Activated T-cell treated with anti-CD3 and anti-CD28 coated beads, Interleukin-2, amount 50 U/mL, for 72 hours (primary cell): ENCODE results near the gene LAMTOR4. TPM values are rescaled to one million over a fixed set of nuclear protein-coding genes. Genes with fewer than 3 reads are reported as not detected.
A peak's percentile ranks its signal among the peaks of the same experiment; 100 is the strongest.

Experiments
- ATAC-seq, 2 donors: fragments of 150-1000 bp; cut with Tn5 transposase; replicated peaks in 1 of 2; 2 replicates each; pipeline ENCODE4 v1.10.0; 2021; ENCODE audit warnings: moderate library complexity in 2 of 2, mild to moderate bottlenecking in 1 of 2
- DNase-seq, 2 donors: peaks; one replicate each; pipeline ENCODE4 v3.0.0; 2021 to 2022; ENCODE audit warnings: mixed read lengths in 1 of 2
- H3K27ac Mint-ChIP-seq: one replicate; pipeline ENCODE4 v1.8.0; 2022; ENCODE audit warnings: mild to moderate bottlenecking, moderate library complexity, mixed read lengths
- H3K27me3 Mint-ChIP-seq: one replicate; pipeline ENCODE4 v1.8.0; 2022; ENCODE audit warnings: low read depth, mixed read lengths
- H3K36me3 Mint-ChIP-seq, 2 donors: one replicate each; pipeline ENCODE4 v1.8.0; 2022; ENCODE audit warnings: mixed read lengths in 2 of 2, mild to moderate bottlenecking in 1 of 2; ENCODE audit not compliant: insufficient read depth in 2 of 2
- H3K4me1 Mint-ChIP-seq: one replicate; pipeline ENCODE4 v1.8.0; 2022; ENCODE audit warnings: low read depth, mixed read lengths
- H3K4me3 Mint-ChIP-seq, 2 donors: one replicate each; pipeline ENCODE4 v1.8.0; 2022; ENCODE audit warnings: mild to moderate bottlenecking in 2 of 2, mixed read lengths in 2 of 2, moderate library complexity in 2 of 2
- H3K9me3 Mint-ChIP-seq, 2 donors: one replicate each; pipeline ENCODE4 v1.8.0; 2022; ENCODE audit warnings: mixed read lengths in 2 of 2
- total RNA-seq, 2 donors: library from RNA; stranded (reverse); gene quantifications; one replicate each; pipeline ENCODE4 v1.2.3, GENCODE V29; 2022

LAMTOR4 gene
- total RNA-seq, 2 donors from 2014 or later, result 130 to 134 TPM

DNA sequence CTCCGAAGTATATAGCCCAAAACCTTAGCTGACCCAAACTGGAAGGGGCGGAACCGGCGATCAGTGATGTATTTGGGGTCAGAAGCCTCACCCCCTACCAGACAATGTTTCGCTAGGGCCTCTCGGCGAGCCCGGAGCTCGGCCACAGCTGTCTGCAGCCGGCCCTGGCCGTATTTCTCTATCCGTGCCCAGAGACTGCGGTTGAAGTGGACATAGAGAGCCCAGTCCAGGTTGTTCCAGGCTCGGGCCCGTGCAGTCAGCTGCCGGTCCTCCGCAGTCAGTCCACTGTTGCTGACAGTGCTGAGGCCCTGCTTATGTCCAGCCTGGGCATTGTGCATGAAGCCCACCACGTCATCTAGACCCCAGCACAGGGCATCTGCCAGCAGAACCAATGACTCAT lies 11.3 kb downstream of the LAMTOR4 start:
- Mint-ChIP-seq H3K27me3 (no peaks in the 10 kb centered on the region), H3K4me1 (peaks cover 66% of the 10 kb centered on the region), H3K27ac (no peak overlapping the region), H3K9me3 (no peaks in the 10 kb centered on the region), H3K36me3 (peaks cover 1 to 6% of the 10 kb centered on the region in 2 donors), H3K4me3 (no peak overlapping the region)
- ATAC-seq, result no peak
- no peak for DNase-seq

DNA sequence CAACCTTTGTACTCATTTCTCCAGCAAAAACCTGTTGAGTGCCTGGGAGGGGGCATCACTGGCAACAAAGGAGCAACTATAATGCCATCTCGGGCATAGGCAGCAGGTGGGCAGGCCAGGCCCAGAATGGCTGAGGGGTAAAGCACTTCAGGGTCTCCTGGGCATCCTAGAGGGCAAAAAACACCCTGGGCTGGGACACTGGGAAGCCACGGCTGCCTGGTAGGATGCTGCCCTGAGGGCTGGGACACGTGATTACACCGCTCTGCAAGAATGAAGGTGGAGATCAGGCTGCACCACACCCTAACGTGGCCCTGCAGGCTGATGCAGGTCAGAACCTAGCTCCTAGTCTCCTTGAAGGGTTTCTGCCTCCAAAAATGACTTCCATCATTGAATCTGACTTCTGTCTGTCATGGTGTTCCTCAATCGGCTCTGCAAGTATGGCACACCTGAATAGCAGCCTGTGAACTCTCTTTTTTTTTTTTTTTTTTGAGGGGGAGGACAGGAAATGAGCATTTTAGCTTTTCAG lies 14.4 kb downstream of the LAMTOR4 start:
- ATAC-seq, result no peak

DNA sequence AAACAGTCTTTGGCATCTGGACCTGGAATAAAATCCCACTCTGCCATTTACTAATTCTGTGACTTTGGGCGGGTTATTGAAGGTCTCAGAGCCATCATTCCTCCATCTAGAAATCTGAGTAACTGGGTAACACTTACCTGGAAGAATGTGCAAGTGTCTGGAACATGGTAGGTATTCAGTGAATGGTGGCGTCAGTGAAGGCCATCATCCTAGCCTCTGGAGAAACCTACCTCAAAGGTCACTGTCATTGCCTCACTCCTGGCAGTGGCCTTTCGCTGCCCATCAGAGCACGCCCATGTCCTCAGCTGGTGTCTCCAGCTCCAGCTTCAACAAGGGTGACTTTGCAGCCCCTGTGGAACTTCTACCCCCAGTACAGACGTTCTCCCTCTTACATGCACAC lies 15.2 kb downstream of the LAMTOR4 start:
- Mint-ChIP-seq H3K4me1 (peaks cover 69% of the 10 kb centered on the region), H3K27ac (no peak overlapping the region), H3K4me3 (peak overlapping the region in 1 of 2 donors; percentile 47), H3K36me3 (no peaks in the 10 kb centered on the region), H3K27me3 (peaks cover 11% of the 10 kb centered on the region), H3K9me3 (no peaks in the 10 kb centered on the region)
- ATAC-seq (no peak), DNase-seq (no peak)

More for the DNA sequence above, 14.4 kb downstream of the LAMTOR4 start:
- peak overlapping the region; percentile 28 to 47 for H3K4me3 Mint-ChIP-seq
- no peak overlapping the region for H3K27ac Mint-ChIP-seq
- H3K27me3 Mint-ChIP-seq, result peaks cover 7% of the 10 kb centered on the region
- H3K36me3 Mint-ChIP-seq, result no peaks in the 10 kb centered on the region
- H3K4me1 Mint-ChIP-seq, result peaks cover 64% of the 10 kb centered on the region
- no peak for DNase-seq
- H3K9me3 Mint-ChIP-seq, result no peaks in the 10 kb centered on the region

DNA sequence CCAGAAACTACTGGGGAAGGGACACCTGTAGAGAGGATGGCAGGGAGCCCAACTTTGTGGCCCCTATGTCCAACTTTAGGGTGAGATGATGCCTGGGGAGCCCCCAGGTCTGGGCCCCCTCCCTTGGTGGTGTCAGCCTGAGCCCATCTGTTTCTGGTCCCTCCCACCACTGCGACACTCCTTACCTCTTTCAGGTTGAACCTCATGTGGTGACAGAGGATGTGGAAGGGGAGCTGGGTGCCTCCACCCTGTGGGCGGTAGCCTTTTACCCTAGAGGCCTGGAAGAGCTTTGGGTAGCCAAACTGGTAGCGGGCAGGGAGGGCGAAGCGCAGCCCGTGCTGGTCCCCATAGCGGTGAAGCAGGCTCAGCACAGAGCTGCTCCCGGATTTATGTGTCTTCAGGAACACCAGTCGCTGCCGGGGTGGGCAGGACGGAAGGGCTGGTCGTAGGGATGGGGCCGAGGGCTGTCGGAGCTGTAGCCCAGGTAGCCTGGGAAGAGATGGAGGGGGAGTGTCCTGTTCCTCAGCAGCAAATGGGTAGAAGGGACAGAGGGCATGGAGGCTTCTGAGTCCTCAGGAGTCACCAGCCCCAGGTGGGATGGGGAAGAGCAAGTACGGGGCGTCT lies 17.7 kb downstream of the LAMTOR4 start:
- peaks cover 82% of the 10 kb centered on the region for H3K4me1 Mint-ChIP-seq
- peak overlapping the region; percentile 81 to 85 for H3K4me3 Mint-ChIP-seq
- peaks cover 11% of the 10 kb centered on the region for H3K27me3 Mint-ChIP-seq
- no peak overlapping the region for H3K27ac Mint-ChIP-seq
- no peaks in the 10 kb centered on the region for H3K9me3 Mint-ChIP-seq
- ATAC-seq (peak; percentile 66 to 68), DNase-seq (peak; percentile 58 to 59)
- H3K36me3 Mint-ChIP-seq, result no peaks in the 10 kb centered on the region

DNA sequence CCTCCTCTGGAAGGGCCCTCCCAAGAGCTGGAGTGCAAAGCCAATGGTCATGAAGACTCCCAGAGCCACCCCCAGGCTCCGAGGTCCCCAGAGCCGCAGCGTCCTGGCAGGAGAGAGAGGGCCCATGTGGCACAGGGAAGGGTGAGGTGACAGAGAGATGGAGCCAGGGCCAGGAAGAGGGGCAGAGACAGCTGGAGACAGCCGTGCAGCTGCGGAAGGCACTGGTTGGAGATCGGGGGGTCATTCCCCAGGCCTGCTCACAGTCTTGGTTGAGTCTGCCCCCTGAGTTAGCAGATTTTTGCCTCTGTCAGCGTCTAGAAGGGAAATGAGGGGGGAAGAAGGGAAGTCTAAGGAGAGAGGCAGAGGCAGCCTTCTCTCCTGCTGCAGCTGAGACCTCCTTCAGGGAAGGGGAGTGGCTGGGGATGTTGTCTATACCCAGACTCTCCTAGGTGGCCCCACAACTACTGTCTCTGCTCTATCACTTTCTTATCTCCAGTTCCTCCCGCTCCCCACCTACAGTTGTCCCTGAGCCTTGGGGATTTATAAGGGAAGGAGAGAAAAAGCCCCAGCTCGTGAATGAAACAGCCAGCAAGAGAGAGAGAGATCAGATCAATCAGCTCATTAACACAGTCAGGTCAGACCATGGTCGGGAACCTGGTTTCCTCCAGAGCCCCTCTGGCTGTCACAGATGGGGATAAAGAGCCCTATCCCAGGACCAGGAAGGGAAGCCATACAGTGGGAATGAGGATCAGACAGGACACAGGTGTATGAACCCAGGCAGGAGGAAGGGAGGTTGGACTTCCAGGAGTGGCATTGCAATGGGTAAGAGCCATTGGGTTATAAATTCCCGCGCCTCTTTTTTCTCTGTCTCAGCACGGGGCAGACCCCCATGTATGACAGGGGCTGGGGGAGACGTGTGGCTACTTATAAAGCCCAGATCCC lies 18.5 kb downstream of the LAMTOR4 start:
- H3K4me1 Mint-ChIP-seq, result peaks cover 79% of the 10 kb centered on the region
- ATAC-seq (no peak), DNase-seq (no peak)
- H3K36me3 Mint-ChIP-seq, result no peaks in the 10 kb centered on the region
- H3K9me3 Mint-ChIP-seq, result no peaks in the 10 kb centered on the region
- no peak overlapping the region for H3K27ac Mint-ChIP-seq
- H3K4me3 Mint-ChIP-seq, result peak overlapping the region; percentile 81 to 85
- peaks cover 11% of the 10 kb centered on the region for H3K27me3 Mint-ChIP-seq

DNA sequence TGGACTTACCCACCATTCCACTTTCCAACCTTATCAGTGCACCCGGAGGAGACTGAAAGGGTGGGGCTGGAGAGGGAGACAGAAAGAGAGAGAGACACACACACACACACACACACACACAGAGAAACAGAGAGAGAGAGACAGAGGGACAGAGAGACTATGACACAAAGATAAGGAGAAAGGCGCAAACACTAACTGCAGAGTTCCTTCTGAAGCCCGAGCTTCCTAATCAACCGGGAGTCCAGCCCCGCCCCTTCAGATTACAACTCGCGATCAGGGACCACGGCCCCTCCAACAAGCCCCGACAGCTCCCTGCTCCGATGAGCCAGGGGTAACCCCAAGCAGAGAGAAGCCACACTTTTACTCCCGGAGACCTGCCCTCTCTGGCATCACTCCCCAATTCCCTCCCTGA lies 19.2 kb downstream of the LAMTOR4 start:
- H3K27ac Mint-ChIP-seq, result no peak overlapping the region
- H3K27me3 Mint-ChIP-seq, result peaks cover 11% of the 10 kb centered on the region
- ATAC-seq (peak in 1 of 2 donors; percentile 3), DNase-seq (no peak)
- H3K4me1 Mint-ChIP-seq, result peaks cover 72% of the 10 kb centered on the region
- peak overlapping the region; percentile 81 to 85 for H3K4me3 Mint-ChIP-seq
- no peaks in the 10 kb centered on the region for H3K36me3 Mint-ChIP-seq
- H3K9me3 Mint-ChIP-seq, result no peaks in the 10 kb centered on the region

DNA sequence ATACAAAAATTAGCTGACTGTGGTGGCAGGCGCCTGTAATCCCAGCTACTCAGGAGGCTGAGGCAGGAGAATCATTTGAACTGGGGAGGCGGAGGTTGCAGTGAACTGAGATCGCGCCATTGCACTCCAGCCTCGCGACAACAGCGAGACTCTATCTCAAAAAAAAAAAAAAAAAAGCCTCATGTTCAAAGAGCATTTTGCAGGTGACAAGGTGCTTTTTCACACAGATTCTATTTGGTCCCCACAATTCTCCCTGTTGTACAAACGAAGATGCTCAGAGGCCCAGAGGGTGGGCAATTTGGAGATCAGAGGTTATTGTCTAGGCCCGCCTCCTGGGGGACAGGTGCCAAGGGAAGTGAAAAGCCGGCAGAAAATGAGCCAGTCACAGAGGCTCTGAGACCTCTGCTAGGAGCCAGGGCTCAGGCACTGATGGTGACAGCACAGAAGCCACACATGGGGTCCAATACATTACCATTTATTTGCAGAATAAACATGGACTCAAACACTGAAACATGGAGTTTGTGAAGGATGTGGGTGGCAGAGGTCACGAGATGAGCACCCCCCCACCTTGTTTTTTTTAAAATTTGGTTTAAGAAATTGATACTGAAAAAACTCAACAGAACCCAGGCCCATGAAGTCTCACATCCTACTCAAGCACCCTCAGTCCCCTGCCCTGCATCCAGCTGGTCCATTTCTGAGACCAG lies 20.6 kb downstream of the LAMTOR4 start:
- H3K9me3 Mint-ChIP-seq, result no peaks in the 10 kb centered on the region
- no peaks in the 10 kb centered on the region for H3K36me3 Mint-ChIP-seq
- peaks cover 58% of the 10 kb centered on the region for H3K4me1 Mint-ChIP-seq
- DNase-seq (no peak), ATAC-seq (peak in 1 of 2 donors; percentile 8)
- peak overlapping the region; percentile 81 to 85 for H3K4me3 Mint-ChIP-seq
- peaks cover 11% of the 10 kb centered on the region for H3K27me3 Mint-ChIP-seq
- no peak overlapping the region for H3K27ac Mint-ChIP-seq

DNA sequence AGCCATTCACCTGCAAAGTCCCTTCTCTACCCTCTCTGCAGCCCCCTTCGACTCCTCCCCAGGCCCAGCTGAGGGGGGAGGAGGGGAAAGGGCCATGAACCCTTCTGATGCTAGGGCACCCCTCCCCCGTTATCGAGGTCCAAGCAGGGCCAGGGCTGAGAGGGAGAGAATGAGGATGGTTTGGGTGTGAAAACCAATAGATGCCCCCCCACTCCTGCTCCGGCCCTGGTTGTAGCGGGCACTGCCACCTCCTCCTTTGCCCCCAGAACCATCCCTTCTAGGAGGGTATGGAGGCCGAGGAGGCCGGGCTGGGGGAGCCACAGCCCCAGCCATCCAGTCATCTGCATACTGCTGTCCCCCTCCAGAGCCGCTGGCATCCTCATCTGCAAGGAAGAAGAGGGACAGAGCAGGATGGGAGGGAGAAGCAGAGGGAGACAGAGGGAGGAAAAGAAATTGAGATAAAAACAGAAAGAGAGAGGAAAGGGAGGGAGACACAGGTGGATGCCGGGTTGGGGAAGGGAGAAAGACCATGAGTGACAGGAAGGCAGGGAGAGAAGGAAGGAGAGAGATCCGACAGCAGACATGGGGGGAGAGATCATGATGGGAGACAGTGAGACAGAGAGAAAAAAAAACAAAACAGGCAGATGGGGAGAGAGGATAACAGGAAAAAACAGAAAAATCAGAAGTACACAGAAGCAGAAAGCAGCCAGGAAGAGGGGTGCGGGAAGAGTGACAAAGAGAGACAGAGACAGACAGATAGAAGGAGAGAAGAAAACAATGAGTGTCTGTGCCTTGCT lies 21.6 kb downstream of the LAMTOR4 start:
- DNase-seq (no peak), ATAC-seq (no peak)
- H3K4me1 Mint-ChIP-seq, result peaks cover 62% of the 10 kb centered on the region
- H3K27ac Mint-ChIP-seq, result no peak overlapping the region
- H3K27me3 Mint-ChIP-seq, result peaks cover 11% of the 10 kb centered on the region
- H3K36me3 Mint-ChIP-seq, result no peaks in the 10 kb centered on the region
- H3K4me3 Mint-ChIP-seq, result peak overlapping the region; percentile 71 to 85
- H3K9me3 Mint-ChIP-seq, result no peaks in the 10 kb centered on the region

DNA sequence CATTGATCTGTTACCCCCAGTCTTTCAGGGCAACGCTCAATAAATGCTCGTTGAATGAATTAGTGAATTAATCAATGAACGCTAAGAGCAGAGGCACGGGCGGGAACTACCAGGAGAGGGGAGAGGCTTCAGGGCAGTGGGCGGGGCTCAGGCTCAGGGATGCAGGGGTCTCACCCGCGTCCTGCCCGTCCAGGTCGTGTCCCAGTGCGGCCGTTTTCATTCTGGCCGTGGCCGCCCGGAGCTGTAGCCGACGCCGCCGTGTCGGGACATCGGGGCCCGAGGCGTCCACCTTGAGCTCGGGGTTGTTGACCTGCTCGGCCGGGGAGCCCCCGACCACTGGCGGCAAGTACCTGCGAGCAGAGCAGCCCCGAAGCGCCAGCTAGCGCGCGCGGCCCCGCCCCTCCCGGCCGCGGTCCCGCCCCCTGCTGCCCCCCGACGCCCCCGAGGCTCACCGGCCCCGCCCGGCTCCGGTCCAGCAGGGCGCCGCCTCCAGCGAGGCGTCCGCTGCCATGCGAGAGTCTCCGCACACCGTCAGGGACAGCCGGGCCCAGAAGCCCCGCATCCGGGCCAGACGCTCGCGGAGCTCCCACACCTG lies 22.5 kb downstream of the LAMTOR4 start:
- H3K27me3 Mint-ChIP-seq, result peaks cover 11% of the 10 kb centered on the region
- H3K4me3 Mint-ChIP-seq, result peak overlapping the region; percentile 71 to 85
- ATAC-seq, result peak; percentile 68 to 74
- DNase-seq, result peak; percentile 56 to 57
- H3K27ac Mint-ChIP-seq, result no peak overlapping the region
- H3K9me3 Mint-ChIP-seq, result no peaks in the 10 kb centered on the region
- H3K36me3 Mint-ChIP-seq, result no peaks in the 10 kb centered on the region
- peaks cover 62% of the 10 kb centered on the region for H3K4me1 Mint-ChIP-seq

DNA sequence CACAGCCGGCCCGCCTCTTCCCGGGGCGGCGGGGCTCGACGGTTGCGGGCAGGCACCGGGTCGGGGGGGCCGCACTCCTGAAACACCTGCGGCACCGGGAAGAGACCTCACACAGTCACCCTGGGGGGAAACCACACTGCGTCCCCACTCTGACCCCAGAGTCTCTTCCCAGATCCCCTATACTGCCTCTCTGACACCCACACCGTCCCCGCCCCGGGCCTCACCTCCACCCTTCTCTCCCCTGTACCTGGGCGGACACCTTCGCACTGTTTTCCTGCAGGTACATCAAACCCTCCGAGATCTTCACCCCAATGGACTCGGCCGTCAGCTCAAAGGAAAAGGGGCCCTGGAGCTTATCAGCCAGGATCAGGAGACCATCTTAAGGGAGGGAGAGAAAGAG lies 23.1 kb downstream of the LAMTOR4 start:
- Mint-ChIP-seq H3K36me3 (no peaks in the 10 kb centered on the region), H3K4me3 (peak overlapping the region; percentile 65 to 77), H3K4me1 (peaks cover 62% of the 10 kb centered on the region), H3K27me3 (peaks cover 11% of the 10 kb centered on the region), H3K27ac (no peak overlapping the region), H3K9me3 (no peaks in the 10 kb centered on the region)
- ATAC-seq (peak; percentile 17 to 27), DNase-seq (no peak)

DNA sequence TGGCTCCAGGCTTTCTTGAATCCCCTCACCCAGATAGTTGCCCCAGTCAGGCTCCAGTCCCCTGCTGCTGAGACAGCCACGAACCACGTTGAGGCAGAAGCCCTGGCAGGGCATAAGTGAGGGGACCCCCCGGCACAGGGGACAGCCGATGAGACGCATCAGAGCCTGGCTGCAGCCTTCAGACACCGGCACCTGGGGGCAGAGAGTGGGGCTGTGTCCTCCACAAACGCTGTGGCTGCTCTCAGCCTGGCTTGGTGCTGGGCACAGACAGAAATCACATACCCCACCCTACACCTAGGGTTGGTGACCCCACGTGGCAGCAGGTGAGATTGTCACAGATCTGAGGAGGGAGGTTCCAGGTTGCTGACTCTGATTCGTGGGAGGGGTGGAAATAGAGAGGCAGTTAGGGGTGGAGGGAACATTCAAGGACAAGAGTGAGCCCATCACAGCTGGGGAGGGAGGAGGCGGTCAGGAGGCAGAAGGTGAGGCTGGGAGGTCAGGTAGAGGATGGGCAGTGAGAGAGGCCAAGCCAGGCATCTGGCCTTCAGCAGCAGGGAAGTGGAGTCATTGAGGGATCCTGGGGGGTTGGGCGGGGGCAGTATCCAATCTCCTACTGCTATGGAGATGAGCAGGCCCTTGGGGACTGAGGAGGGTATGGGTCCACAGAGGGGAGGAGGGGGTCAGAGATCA lies 25.2 kb downstream of the LAMTOR4 start:
- Mint-ChIP-seq H3K4me3 (no peak overlapping the region), H3K36me3 (peaks cover 0 to 2% of the 10 kb centered on the region in 2 donors), H3K9me3 (no peaks in the 10 kb centered on the region), H3K4me1 (peaks cover 51% of the 10 kb centered on the region), H3K27me3 (no peaks in the 10 kb centered on the region), H3K27ac (no peak overlapping the region)
- no peak for DNase-seq
- no peak for ATAC-seq
